GM19395 (cell line): ENCODE results near the gene TMEM52.

Source experiments
- ATAC-seq: cut with Tn5 transposase; IDR thresholded peaks from one replicate; pipeline ENCODE4 v1.9.1; 2021; ENCODE audit warnings: mild to moderate bottlenecking, moderate library complexity; ENCODE audit not compliant: unreplicated experiment

The TMEM52 gene

GRCh38 chr1:1928231-1929101 is 9.4 kb upstream of the TMEM52 start:
- no peak for ATAC-seq

- no peak for ATAC-seq
These were observed 8.7 kb upstream of the TMEM52 start for GRCh38 chr1:1927751-1928150.

GRCh38 chr1:1926886-1927660 is 8.0 kb upstream of the TMEM52 start:
- no peak for ATAC-seq

GRCh38 chr1:1926346-1926811 is 7.3 kb upstream of the TMEM52 start:
- no peak for ATAC-seq

- no peak for ATAC-seq
These were observed 6.6 kb upstream of the TMEM52 start for GRCh38 chr1:1925437-1926345.

- no peak for ATAC-seq
These were observed 5.8 kb upstream of the TMEM52 start for GRCh38 chr1:1924849-1925248.

- ATAC-seq, result no peak
These were observed 5.3 kb upstream of the TMEM52 start for GRCh38 chr1:1924386-1924785.

GRCh38 chr1:1922956-1923833 is 4.1 kb upstream of the TMEM52 start:
- no peak for ATAC-seq

- ATAC-seq, result no peak
These were observed 3.5 kb upstream of the TMEM52 start for GRCh38 chr1:1922702-1922955.

- no peak for ATAC-seq
These were observed 3.0 kb upstream of the TMEM52 start for GRCh38 chr1:1921901-1922701.

GRCh38 chr1:1921459-1921862 is 2.4 kb upstream of the TMEM52 start:
- ATAC-seq, result no peak

- no peak for ATAC-seq
These were observed 1.8 kb upstream of the TMEM52 start for GRCh38 chr1:1920608-1921458.

- ATAC-seq, result no peak
These were observed 1.1 kb upstream of the TMEM52 start for GRCh38 chr1:1920057-1920607.

GRCh38 chr1:1919304-1920056 is 401 bp upstream of the TMEM52 start:
- ATAC-seq, result peak; percentile 73

GRCh38 chr1:1917995-1918900 is 831 bp downstream of the TMEM52 start:
- ATAC-seq, result no peak

GRCh38 chr1:1917304-1917976 is 1.6 kb downstream of the TMEM52 start:
- ATAC-seq, result no peak
